Gastrocnemius medialis (tissue), 4 donors: Measurements from ENCODE around the gene TEK. TPM values are rescaled to one million over a fixed set of nuclear protein-coding genes. Genes with fewer than 3 reads are reported as not detected.

Source experiments
- ATAC-seq, 2 donors: fragments of 150-250 bp; one replicate each; pipeline ENCODE4 v1.9.1; 2016
- DNase-seq, 2 donors: peaks; one replicate each; pipeline ENCODE4 v3.0.0-alpha.2; 2019
- H3K27ac ChIP-seq, 4 donors: fragments of 200-600 bp; sonication (generic); 1 replicate in 1 of 4; 2 replicates in 3 of 4; pipeline ENCODE4 v1.5.1; 2016 to 2018; ENCODE audit warnings: mild to moderate bottlenecking in 2 of 4, moderate library complexity in 1 of 4
- H3K27me3 ChIP-seq, 3 donors: fragments of 200-600 bp; sonication (generic) in 2 of 3; 1 replicate in 1 of 3; 2 replicates in 2 of 3; pipeline versions ENCODE4 v1.5.1 to v1.6.0; 2016 to 2019; ENCODE audit warnings: mild to moderate bottlenecking in 1 of 3, moderate library complexity in 1 of 3
- H3K36me3 ChIP-seq, 2 donors: fragments of 200-600 bp; sonication (generic) in 1 of 2; one replicate each; pipeline ENCODE4 v1.5.1; 2017 to 2018
- H3K4me1 ChIP-seq, 2 donors: fragments of 200-600 bp; sonication (generic) in 1 of 2; one replicate each; pipeline ENCODE4 v1.5.1; 2016 to 2017; ENCODE audit warnings: mild to moderate bottlenecking in 2 of 2
- H3K4me3 ChIP-seq, 4 donors: fragments of 200-600 bp; sonication (generic) in 3 of 4; 1 replicate in 1 of 4; 2 replicates in 3 of 4; pipeline ENCODE4 v1.5.1; 2016 to 2019; ENCODE audit warnings: mild to moderate bottlenecking in 2 of 4
- H3K9me3 ChIP-seq, 3 donors: fragments of 200-600 bp; sonication (generic) in 2 of 3; 1 replicate in 1 of 3; 2 replicates in 2 of 3; pipeline ENCODE4 v1.5.1; 2016 to 2019
- CTCF ChIP-seq, 5 experiments: fragments of 450-650 bp in 3 of 5; fragments of 200-600 bp in 2 of 5; sonication (generic) in 2 of 5; IDR thresholded peaks in 4 of 5; conservative IDR thresholded peaks in 1 of 5; 1 replicate in 4 of 5; 2 replicates in 1 of 5; pipeline ENCODE4 v1.5.1; 2016 to 2019; ENCODE audit warnings: antibody characterized with exemption in 5 of 5, mild to moderate bottlenecking in 3 of 5, moderate library complexity in 3 of 5
- POLR2A ChIP-seq, 2 donors: fragments of 450-650 bp; IDR thresholded peaks; one replicate each; pipeline ENCODE4 v1.6.1; 2017; ENCODE audit warnings: antibody characterized with exemption in 2 of 2, mild to moderate bottlenecking in 2 of 2, moderate library complexity in 2 of 2
- in situ Hi-C, 4 donors: fragments of 200-750 bp; cut with MboI; loops; one replicate each; pipeline versions ENCODE4 v1.15.0 to v1.8.0; 2017; ENCODE audit warnings: low sequenced_read_pairs in 4 of 4
- intact Hi-C: fragments of 100-400 bp; cut with DNase I; formaldehyde crosslinking; loops from one replicate; pipeline ENCODE4 v1.15.1; 2023; ENCODE audit warnings: low total_unique reads
- total RNA-seq, 4 donors: library from RNA; depleted of rRNA; stranded (reverse); fragments of >200 nt; gene quantifications; one replicate each; pipeline versions ENCODE4 v1.1.0 to v1.2.3, GENCODE V29; 2016

The TEK gene
- total RNA-seq, result 1 to 10 TPM; 8.1 to 9.0 (median 8.4) TPM

- Histone ChIP-seq H3K4me1 (no peaks in the 10 kb centered on the region), H3K27ac (peak within 1 kb of the TSS; percentile 48 to 74 (median 68)), H3K4me3 (peak within 1 kb of the TSS; percentile 40 to 50 (median 42)), H3K9me3 (no peaks in the 10 kb centered on the region), H3K27me3 (no peaks in the 10 kb centered on the region), H3K36me3 (no peaks in the 10 kb centered on the region)
- intact Hi-C loops, result no loop called here
- TF ChIP-seq CTCF (IDR thresholded peaks at IDR 0.05 in 4 of 5, conservative IDR thresholded peaks at IDR 0.05 in 1 of 5) (no peak), POLR2A (IDR thresholded peaks at IDR 0.05) (peak in 1 of 2 donors; percentile 20)
- DNase-seq (no peak), ATAC-seq (peak in 1 of 2 donors; percentile 10)
- in situ Hi-C loops, result no loop called here
Measured at GRCh38 chr9:27108981-27109541, at the start of gene TEK. TEK (plus strand) TSS chr9:27109225; CDS start chr9:27109591, 366 bp downstream.

- Histone ChIP-seq H3K4me3 (no peak overlapping the region), H3K27me3 (no peaks in the 10 kb centered on the region), H3K36me3 (peaks cover 0 to 10% of the 10 kb centered on the region in 2 donors), H3K4me1 (no peaks in the 10 kb centered on the region), H3K9me3 (no peaks in the 10 kb centered on the region), H3K27ac (no peak overlapping the region)
- DNase-seq (no peak), ATAC-seq (no peak)
- in situ Hi-C loops, result no loop called here
- intact Hi-C loops, result no loop called here
- TF ChIP-seq POLR2A (IDR thresholded peaks at IDR 0.05), result no peak
Measured at GRCh38 chr9:27059412-27059811, 49.6 kb upstream of the TEK start.

- no peaks in the 10 kb centered on the region for H3K4me1 ChIP-seq
- H3K27me3 ChIP-seq, result no peaks in the 10 kb centered on the region
- in situ Hi-C loops (no loop called here), intact Hi-C loops (no loop called here)
- TF ChIP-seq CTCF (IDR thresholded peaks at IDR 0.05 in 4 of 5, conservative IDR thresholded peaks at IDR 0.05 in 1 of 5) (no peak), POLR2A (IDR thresholded peaks at IDR 0.05) (no peak)
- no peak overlapping the region for H3K4me3 ChIP-seq
- H3K27ac ChIP-seq, result no peak overlapping the region
- peaks cover 0 to 10% of the 10 kb centered on the region in 2 donors for H3K36me3 ChIP-seq
- no peaks in the 10 kb centered on the region for H3K9me3 ChIP-seq
- no peak for ATAC-seq
- no peak for DNase-seq
Measured at GRCh38 chr9:27059907-27060306, 49.1 kb upstream of the TEK start.

GRCh38 chr9:27065288-27065687 is 43.7 kb upstream of the TEK start:
- DNase-seq, result no peak
- Histone ChIP-seq H3K9me3 (no peaks in the 10 kb centered on the region), H3K27me3 (no peaks in the 10 kb centered on the region), H3K4me3 (no peak overlapping the region), H3K4me1 (no peaks in the 10 kb centered on the region), H3K27ac (no peak overlapping the region), H3K36me3 (no peaks in the 10 kb centered on the region)
- intact Hi-C loops, result no loop called here
- TF ChIP-seq POLR2A (IDR thresholded peaks at IDR 0.05) (no peak), CTCF (IDR thresholded peaks at IDR 0.05 in 4 of 5, conservative IDR thresholded peaks at IDR 0.05 in 1 of 5) (no peak)
- in situ Hi-C loops, result no loop called here
- ATAC-seq, result no peak

GRCh38 chr9:27073841-27074728 is 34.9 kb upstream of the TEK start:
- no peak for ATAC-seq
- Histone ChIP-seq H3K36me3 (no peaks in the 10 kb centered on the region), H3K9me3 (no peaks in the 10 kb centered on the region), H3K27me3 (no peaks in the 10 kb centered on the region), H3K4me1 (no peaks in the 10 kb centered on the region), H3K4me3 (no peak overlapping the region), H3K27ac (no peak overlapping the region)
- in situ Hi-C loops, result no loop called here
- TF ChIP-seq CTCF (IDR thresholded peaks at IDR 0.05 in 4 of 5, conservative IDR thresholded peaks at IDR 0.05 in 1 of 5), result no peak
- TF ChIP-seq POLR2A (IDR thresholded peaks at IDR 0.05), result no peak
- intact Hi-C loops, result no loop called here
- DNase-seq, result no peak
